Measurements from ENCODE around the gene DOK3. TPM values are rescaled to one million over a fixed set of nuclear protein-coding genes. Genes with fewer than 3 reads are reported as not detected.

Gene DOK3
- total and polyA plus RNA-seq, 2 of the 13 experiments (the other 11 are each of a cell fraction or from before 2014, with no cell fraction given) = 1.4 to 1.5 TPM

- TF ChIP-seq GRHL1 (CRISPR knock-in tag; conservative IDR thresholded peaks at IDR 0.05) (no peak), ZNF740 (CRISPR knock-in tag; IDR thresholded peaks at IDR 0.05) (no peak), IRF2 (CRISPR knock-in tag; IDR thresholded peaks at IDR 0.05) (peak; percentile 59; the same call in 1 of the 2 replicates), ZBTB43 (CRISPR knock-in tag; conservative IDR thresholded peaks at IDR 0.05) (no peak; the same call in 1 of the 2 replicates), HIVEP1 (CRISPR knock-in tag; IDR thresholded peaks at IDR 0.05) (no peak), HOXA5 (CRISPR knock-in tag; IDR thresholded peaks at IDR 0.05) (no peak), ZMAT3 (CRISPR knock-in tag; conservative IDR thresholded peaks at IDR 0.05) (0 out of 2 replicates have a peak, but pooled peaks have one; percentile 31), E2F1 (CRISPR knock-in tag; IDR thresholded peaks at IDR 0.05) (no peak; the same call in 1 of the 2 replicates), ZBTB7B (CRISPR knock-in tag; IDR thresholded peaks at IDR 0.05) (0 out of 2 replicates have a peak, but pooled peaks have one; percentile 25), MLXIP (CRISPR knock-in tag; IDR thresholded peaks at IDR 0.05; ENCODE audit: borderline replicate concordance) (no peak), FOXJ3 (CRISPR knock-in tag; IDR thresholded peaks at IDR 0.05; ENCODE audit: borderline replicate concordance) (no peak), ZNF781 (CRISPR knock-in tag; IDR thresholded peaks at IDR 0.05; ENCODE audit: borderline replicate concordance, not compliant biosample characterization) (no peak), NFIC (IDR thresholded peaks at IDR 0.05; ENCODE audit: low read length) (no peak), WIZ (CRISPR knock-in tag; IDR thresholded peaks at IDR 0.05) (no peak; the same call in 1 of the 2 replicates), BCL3 (CRISPR knock-in tag; IDR thresholded peaks at IDR 0.05) (peak; percentile 92; the same call in 1 of the 2 replicates), ZNF143 (CRISPR knock-in tag; IDR thresholded peaks at IDR 0.05) (no peak), CBX2 (IDR thresholded peaks at IDR 0.05; ENCODE audit: low read depth, low read length) (no peak), CBX2 (CRISPR knock-in tag; IDR thresholded peaks at IDR 0.05; ENCODE audit: low read depth) (no peak), POLR2AphosphoS2 (IDR thresholded peaks at IDR 0.05; ENCODE audit: low read depth, low read length) (no peak), KLF11 (CRISPR knock-in tag; IDR thresholded peaks at IDR 0.05) (no peak), ZNF660 (CRISPR knock-in tag; IDR thresholded peaks at IDR 0.05; ENCODE audit: borderline replicate concordance, low read depth) (no peak), ZNF678 (CRISPR knock-in tag; IDR thresholded peaks at IDR 0.05) (no peak; the same call in 1 of the 2 replicates)
Measured at GRCh38 chr5:177455036-177455660, 54.5 kb downstream of the DOK3 start (continued).
